ENCODE results near the gene SPSB1. TPM values are rescaled to one million over a fixed set of nuclear protein-coding genes. Genes with fewer than 3 reads are reported as not detected.

The SPSB1 gene
- total RNA-seq, 1 experiment from 2014 or later, result 4.3 TPM

GRCh38 chr1:9306006-9306405 is 13.3 kb downstream of the SPSB1 start:
- H3K27ac Mint-ChIP-seq, result peak overlapping the region; percentile 70; the same call in 1 of the 2 replicates
- TF ChIP-seq ERG (CRISPR knock-in tag; IDR thresholded peaks at IDR 0.05) (no peak), NR3C1 (CRISPR knock-in tag; conservative IDR thresholded peaks at IDR 0.05; ENCODE audit: low read depth) (no peak), ZNF317 (CRISPR knock-in tag; IDR thresholded peaks at IDR 0.05; ENCODE audit: borderline replicate concordance, low read depth) (no peak)
- DNase-seq (ENCODE audit: low spot score) (no peak), ATAC-seq (no peak)
- ChIA-PET CTCF (interaction anchor here (1.1 kb wide), 1 partner anchor 17 kb away, joined by 4 read pairs; no protein-coding TSS in a partner anchor), POLR2A (interaction anchor here (0.7 kb wide), 1 partner anchor 930 kb away, joined by 4 read pairs; no protein-coding TSS in a partner anchor)
- no peaks in the 10 kb centered on the region for H3K9me3 Mint-ChIP-seq
- H3K27me3 Mint-ChIP-seq (ENCODE audit: low read depth), result no peaks in the 10 kb centered on the region
- H3K4me1 Mint-ChIP-seq, result no peaks in the 10 kb centered on the region
- no peaks in the 10 kb centered on the region for H3K36me3 Mint-ChIP-seq
- no peak overlapping the region for H3K4me3 Mint-ChIP-seq

DNA sequence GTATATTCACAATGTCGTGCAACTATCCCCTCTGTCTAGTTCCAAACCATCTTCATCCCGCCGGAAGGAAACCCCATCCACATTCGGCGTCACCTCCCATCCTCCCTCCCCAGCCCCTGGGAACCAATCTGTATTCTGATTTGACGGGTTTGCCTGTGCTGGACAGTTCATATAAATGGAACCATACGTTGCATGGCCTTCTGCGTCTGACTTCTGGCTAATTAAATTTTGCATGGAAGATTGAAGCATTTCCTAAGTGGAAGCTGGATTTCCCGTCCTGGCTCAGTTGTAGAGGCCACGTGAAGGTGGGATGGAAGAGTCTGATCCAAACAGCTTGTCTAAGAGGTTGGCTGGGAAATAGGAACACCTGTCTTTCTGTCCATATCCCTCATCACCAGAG is 14.6 kb downstream of the SPSB1 start:
- ChIA-PET POLR2A (no interaction called here), CTCF (interaction anchor here (0.5 kb wide), 1 partner anchor 245 kb away, joined by 3 read pairs; no protein-coding TSS in a partner anchor)
- H3K36me3 Mint-ChIP-seq, result no peaks in the 10 kb centered on the region

More for the DNA sequence above, 14.6 kb downstream of the SPSB1 start:
- no peaks in the 10 kb centered on the region for H3K27me3 Mint-ChIP-seq (ENCODE audit: low read depth)
- no peak overlapping the region for H3K27ac Mint-ChIP-seq
- ATAC-seq (no peak), DNase-seq (ENCODE audit: low spot score) (no peak)
- H3K4me3 Mint-ChIP-seq, result no peak overlapping the region
- TF ChIP-seq ATF1 (CRISPR knock-in tag; IDR thresholded peaks at IDR 0.05) (no peak), NFYB (CRISPR knock-in tag; conservative IDR thresholded peaks at IDR 0.05; ENCODE audit: low read depth) (no peak), STAT6 (CRISPR knock-in tag; conservative IDR thresholded peaks at IDR 0.05; ENCODE audit: low read depth) (no peak), ZNF232 (CRISPR knock-in tag; IDR thresholded peaks at IDR 0.05) (no peak), ZNF219 (CRISPR knock-in tag; IDR thresholded peaks at IDR 0.05; ENCODE audit: borderline replicate concordance) (no peak), PRDM15 (CRISPR knock-in tag; IDR thresholded peaks at IDR 0.05) (no peak), ZNF396 (CRISPR knock-in tag; IDR thresholded peaks at IDR 0.05; ENCODE audit: borderline replicate concordance) (no peak), NFE2L1 (CRISPR knock-in tag; IDR thresholded peaks at IDR 0.05) (no peak), MXD4 (CRISPR knock-in tag; IDR thresholded peaks at IDR 0.05; ENCODE audit: borderline replicate concordance) (no peak), GABPB1 (CRISPR knock-in tag; IDR thresholded peaks at IDR 0.05) (no peak), USF1 (CRISPR knock-in tag; IDR thresholded peaks at IDR 0.05) (no peak)
- TF ChIP-seq, protein P1, sequence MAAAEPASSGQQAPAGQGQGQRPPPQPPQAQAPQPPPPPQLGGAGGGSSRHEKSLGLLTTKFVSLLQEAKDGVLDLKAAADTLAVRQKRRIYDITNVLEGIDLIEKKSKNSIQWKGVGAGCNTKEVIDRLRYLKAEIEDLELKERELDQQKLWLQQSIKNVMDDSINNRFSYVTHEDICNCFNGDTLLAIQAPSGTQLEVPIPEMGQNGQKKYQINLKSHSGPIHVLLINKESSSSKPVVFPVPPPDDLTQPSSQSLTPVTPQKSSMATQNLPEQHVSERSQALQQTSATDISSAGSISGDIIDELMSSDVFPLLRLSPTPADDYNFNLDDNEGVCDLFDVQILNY (CRISPR knock-in tag; IDR thresholded peaks at IDR 0.05), result no peak
- H3K4me1 Mint-ChIP-seq, result no peaks in the 10 kb centered on the region
- H3K9me3 Mint-ChIP-seq, result no peaks in the 10 kb centered on the region
